Naive B cell (primary cell): ENCODE measurements around the gene PSMF1. TPM values are rescaled to one million over a fixed set of nuclear protein-coding genes. Genes with fewer than 3 reads are reported as not detected.
A peak's percentile ranks its signal among the peaks of the same experiment; 100 is the strongest.

ENCODE experiments used
- ATAC-seq, 2 donors: fragments of 150-1000 bp; cut with Tn5 transposase; 2 replicates each; pipeline ENCODE4 v1.10.0; 2021; ENCODE audit warnings: low read depth in 2 of 2, mild to moderate bottlenecking in 2 of 2, moderate library complexity in 2 of 2
- DNase-seq: peaks from one replicate; pipeline ENCODE4 v3.0.0; 2022
- H3K27ac Mint-ChIP-seq, 6 donors: one replicate each; pipeline ENCODE4 v1.8.0; 2020 to 2022; ENCODE audit warnings: mild to moderate bottlenecking in 6 of 6, mixed read lengths in 6 of 6, moderate library complexity in 5 of 6, inconsistent platforms in 2 of 6
- H3K27me3 Mint-ChIP-seq, 3 donors: one replicate each; pipeline ENCODE4 v1.8.0; 2021 to 2022; ENCODE audit warnings: mixed read lengths in 3 of 3, mild to moderate bottlenecking in 1 of 3
- H3K36me3 Mint-ChIP-seq, 2 donors: one replicate each; pipeline ENCODE4 v1.8.0; 2020 to 2022; ENCODE audit warnings: mixed read lengths in 2 of 2, inconsistent platforms in 1 of 2, mild to moderate bottlenecking in 1 of 2
- H3K4me1 Mint-ChIP-seq, 3 donors: one replicate each; pipeline ENCODE4 v1.8.0; 2020 to 2022; ENCODE audit warnings: mixed read lengths in 3 of 3, inconsistent platforms in 1 of 3, mild to moderate bottlenecking in 1 of 3, moderate library complexity in 1 of 3
- H3K4me3 Mint-ChIP-seq, 8 donors: one replicate each; pipeline ENCODE4 v1.8.0; 2020 to 2022; ENCODE audit warnings: mild to moderate bottlenecking in 8 of 8, mixed read lengths in 8 of 8, moderate library complexity in 8 of 8, inconsistent platforms in 2 of 8
- H3K9me3 Mint-ChIP-seq, 7 donors: one replicate each; pipeline ENCODE4 v1.8.0; 2020 to 2022; ENCODE audit warnings: mixed read lengths in 7 of 7, mild to moderate bottlenecking in 5 of 7, inconsistent platforms in 2 of 7, moderate library complexity in 1 of 7
- polyA plus RNA-seq, 6 donors: library from polyadenylated mRNA; unstranded; fragments of 300-500 nt; fragmentation: Illumina TruSeq; gene quantifications; one replicate each; pipeline ENCODE4 v1.2.3, GENCODE V29; 2021; ENCODE audit warnings: low read depth in 6 of 6

PSMF1 gene
- polyA plus RNA-seq = 100 to 1,000 TPM; 138 to 181 (median 160) TPM

- no peaks in the 10 kb centered on the region for H3K27me3 Mint-ChIP-seq
- ATAC-seq (peak; percentile 91 to 92), DNase-seq (peak; percentile 98)
- H3K27ac Mint-ChIP-seq = peak within 1 kb of the TSS; percentile 90 to 96 (median 96)
- H3K9me3 Mint-ChIP-seq = peaks cover 0 to 4% (median 0%) of the 10 kb centered on the region in 7 donors
- H3K4me3 Mint-ChIP-seq = peak within 1 kb of the TSS; percentile 90 to 99 (median 95)
- peaks cover 0 to 22% of the 10 kb centered on the region in 2 donors for H3K36me3 Mint-ChIP-seq
- H3K4me1 Mint-ChIP-seq = peaks cover 48 to 69% (median 49%) of the 10 kb centered on the region in 3 donors
Observed at GRCh38 chr20:1118336-1119127, at the start of gene PSMF1. Gene PSMF1, plus strand, starts transcription at chr20:1118602. Its CDS starts 172 bp downstream, at chr20:1118774.

- Mint-ChIP-seq H3K9me3 (peaks cover 10 to 49% (median 17%) of the 10 kb centered on the region in 7 donors), H3K4me1 (peaks cover 5 to 8% (median 6%) of the 10 kb centered on the region in 3 donors), H3K4me3 (no peak overlapping the region), H3K27me3 (peaks cover 4 to 25% (median 22%) of the 10 kb centered on the region in 3 donors), H3K27ac (no peak overlapping the region), H3K36me3 (peaks cover 5 to 17% of the 10 kb centered on the region in 2 donors)
- DNase-seq = no peak
- ATAC-seq = no peak
Observed at GRCh38 chr20:1072258-1072657, 46.1 kb upstream of the PSMF1 start.

- peak; percentile 75 to 92 for ATAC-seq
- Mint-ChIP-seq H3K9me3 (peaks cover 2 to 26% (median 3%) of the 10 kb centered on the region in 7 donors), H3K4me3 (no peak overlapping the region), H3K27me3 (no peaks in the 10 kb centered on the region), H3K27ac (peak overlapping the region in 1 of 6 donors; percentile 42), H3K4me1 (peaks cover 5 to 8% (median 6%) of the 10 kb centered on the region in 3 donors), H3K36me3 (peaks cover 0 to 4% of the 10 kb centered on the region in 2 donors)
- peak; percentile 7 for DNase-seq
Observed at GRCh38 chr20:1075616-1076015, 42.8 kb upstream of the PSMF1 start.

- H3K36me3 Mint-ChIP-seq = peaks cover 4 to 7% of the 10 kb centered on the region in 2 donors
- no peak for DNase-seq
- ATAC-seq = no peak
- H3K4me3 Mint-ChIP-seq = no peak overlapping the region
- H3K27me3 Mint-ChIP-seq = no peaks in the 10 kb centered on the region
- H3K4me1 Mint-ChIP-seq = peaks cover 0 to 5% (median 0%) of the 10 kb centered on the region in 3 donors
- peaks cover 6 to 20% (median 12%) of the 10 kb centered on the region in 7 donors for H3K9me3 Mint-ChIP-seq
- no peak overlapping the region for H3K27ac Mint-ChIP-seq
Observed at GRCh38 chr20:1081891-1082290, 36.5 kb upstream of the PSMF1 start.

- Mint-ChIP-seq H3K9me3 (peaks cover 6 to 20% (median 12%) of the 10 kb centered on the region in 7 donors), H3K27ac (no peak overlapping the region), H3K27me3 (no peaks in the 10 kb centered on the region)
Observed at GRCh38 chr20:1083431-1084080, 34.8 kb upstream of the PSMF1 start.

GRCh38 chr20:1085492-1086276 is 32.7 kb upstream of the PSMF1 start:
- Mint-ChIP-seq H3K36me3 (peaks cover 5 to 23% of the 10 kb centered on the region in 2 donors), H3K9me3 (peaks cover 16 to 36% (median 23%) of the 10 kb centered on the region in 7 donors), H3K27me3 (no peaks in the 10 kb centered on the region), H3K27ac (no peak overlapping the region), H3K4me3 (no peak overlapping the region), H3K4me1 (peaks cover 0 to 7% (median 0%) of the 10 kb centered on the region in 3 donors)
- no peak for DNase-seq
- ATAC-seq = no peak

More at GRCh38 chr20:1083431-1084080, 34.8 kb upstream of the PSMF1 start:
- Mint-ChIP-seq H3K4me1 (peaks cover 0 to 7% (median 0%) of the 10 kb centered on the region in 3 donors), H3K4me3 (no peak overlapping the region), H3K36me3 (peaks cover 4 to 7% of the 10 kb centered on the region in 2 donors)
- DNase-seq = no peak
- peak in 1 of 2 donors; percentile 32 for ATAC-seq

- Mint-ChIP-seq H3K4me1 (peaks cover 0 to 7% (median 0%) of the 10 kb centered on the region in 3 donors), H3K27ac (peak overlapping the region in 1 of 6 donors; percentile 3), H3K4me3 (no peak overlapping the region), H3K27me3 (no peaks in the 10 kb centered on the region), H3K36me3 (peaks cover 5 to 29% of the 10 kb centered on the region in 2 donors), H3K9me3 (peaks cover 16 to 44% (median 28%) of the 10 kb centered on the region in 7 donors)
- ATAC-seq (no peak), DNase-seq (no peak)
Observed at GRCh38 chr20:1086277-1087213, 31.9 kb upstream of the PSMF1 start.

GRCh38 chr20:1087311-1087905 is 31.0 kb upstream of the PSMF1 start:
- Mint-ChIP-seq H3K4me1 (peaks cover 0 to 7% (median 0%) of the 10 kb centered on the region in 3 donors), H3K4me3 (no peak overlapping the region), H3K27ac (no peak overlapping the region), H3K36me3 (peaks cover 5 to 29% of the 10 kb centered on the region in 2 donors), H3K27me3 (no peaks in the 10 kb centered on the region), H3K9me3 (peaks cover 16 to 52% (median 29%) of the 10 kb centered on the region in 7 donors)
- DNase-seq = no peak
- no peak for ATAC-seq

GRCh38 chr20:1094751-1095150 is 23.7 kb upstream of the PSMF1 start:
- H3K36me3 Mint-ChIP-seq = peaks cover 8 to 26% of the 10 kb centered on the region in 2 donors
- peaks cover 0 to 5% (median 0%) of the 10 kb centered on the region in 3 donors for H3K27me3 Mint-ChIP-seq
- H3K27ac Mint-ChIP-seq = no peak overlapping the region
- ATAC-seq (no peak), DNase-seq (no peak)
- peaks cover 3 to 41% (median 14%) of the 10 kb centered on the region in 7 donors for H3K9me3 Mint-ChIP-seq
- no peak overlapping the region for H3K4me3 Mint-ChIP-seq
- H3K4me1 Mint-ChIP-seq = no peaks in the 10 kb centered on the region

- DNase-seq (no peak), ATAC-seq (no peak)
- Mint-ChIP-seq H3K4me3 (no peak overlapping the region), H3K36me3 (peaks cover 8 to 26% of the 10 kb centered on the region in 2 donors), H3K27me3 (peaks cover 0 to 11% (median 3%) of the 10 kb centered on the region in 3 donors), H3K9me3 (peaks cover 10 to 43% (median 23%) of the 10 kb centered on the region in 7 donors), H3K27ac (no peak overlapping the region), H3K4me1 (no peaks in the 10 kb centered on the region)
Observed at GRCh38 chr20:1101533-1101932, 16.9 kb upstream of the PSMF1 start.

- Mint-ChIP-seq H3K4me1 (no peaks in the 10 kb centered on the region), H3K4me3 (no peak overlapping the region), H3K27me3 (peaks cover 0 to 11% (median 3%) of the 10 kb centered on the region in 3 donors), H3K27ac (no peak overlapping the region), H3K36me3 (peaks cover 8 to 26% of the 10 kb centered on the region in 2 donors), H3K9me3 (peaks cover 10 to 43% (median 23%) of the 10 kb centered on the region in 7 donors)
- ATAC-seq = no peak
- no peak for DNase-seq
Observed at GRCh38 chr20:1102016-1102415, 16.4 kb upstream of the PSMF1 start.

- ATAC-seq (no peak), DNase-seq (no peak)
- H3K27me3 Mint-ChIP-seq = peaks cover 0 to 11% (median 8%) of the 10 kb centered on the region in 3 donors
- H3K27ac Mint-ChIP-seq = no peak overlapping the region
- H3K36me3 Mint-ChIP-seq = peaks cover under 1 to 15% of the 10 kb centered on the region in 2 donors
- H3K9me3 Mint-ChIP-seq = peaks cover 7 to 32% (median 19%) of the 10 kb centered on the region in 7 donors
- no peak overlapping the region for H3K4me3 Mint-ChIP-seq
- H3K4me1 Mint-ChIP-seq = peaks cover 4 to 8% (median 4%) of the 10 kb centered on the region in 3 donors
Observed at GRCh38 chr20:1103751-1104150, 14.7 kb upstream of the PSMF1 start.
